Measurements from ENCODE around the gene TNP2.

The TNP2 gene

DNA sequence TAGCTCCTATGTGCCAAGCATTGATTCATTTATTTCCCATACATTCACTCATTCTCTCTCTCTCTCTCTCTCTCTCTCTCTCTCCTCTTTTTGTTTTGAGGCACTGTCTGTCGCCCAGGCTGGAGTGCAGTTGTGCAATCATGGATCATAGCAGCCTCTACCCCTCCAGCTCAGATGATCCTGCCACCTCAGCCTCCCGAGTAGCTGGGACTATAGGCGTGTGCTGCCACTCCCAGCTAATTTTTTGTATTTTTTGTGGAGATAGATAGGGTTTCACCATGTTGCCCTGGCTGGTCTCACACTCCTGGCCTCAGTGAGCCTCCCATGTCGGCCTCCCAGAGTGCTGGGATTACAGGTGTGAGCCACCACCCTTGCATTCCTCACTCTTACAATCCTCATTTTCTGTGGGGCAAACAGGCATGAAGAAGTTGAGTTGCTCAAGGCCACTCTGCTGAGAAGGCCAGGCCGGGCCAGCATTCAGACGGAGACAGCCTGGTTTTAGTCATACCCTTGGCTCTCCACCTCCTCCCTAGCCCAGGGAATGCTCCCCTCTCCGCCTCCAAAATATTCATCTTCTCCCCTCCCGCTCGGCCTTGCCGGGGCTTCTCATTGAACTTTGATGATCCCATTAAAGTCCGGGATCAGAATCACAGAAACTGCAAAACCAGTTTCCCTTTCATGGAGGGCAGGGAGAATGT, 7.9 kb upstream of the TNP2 start:
- no peak for DNase-seq

DNA sequence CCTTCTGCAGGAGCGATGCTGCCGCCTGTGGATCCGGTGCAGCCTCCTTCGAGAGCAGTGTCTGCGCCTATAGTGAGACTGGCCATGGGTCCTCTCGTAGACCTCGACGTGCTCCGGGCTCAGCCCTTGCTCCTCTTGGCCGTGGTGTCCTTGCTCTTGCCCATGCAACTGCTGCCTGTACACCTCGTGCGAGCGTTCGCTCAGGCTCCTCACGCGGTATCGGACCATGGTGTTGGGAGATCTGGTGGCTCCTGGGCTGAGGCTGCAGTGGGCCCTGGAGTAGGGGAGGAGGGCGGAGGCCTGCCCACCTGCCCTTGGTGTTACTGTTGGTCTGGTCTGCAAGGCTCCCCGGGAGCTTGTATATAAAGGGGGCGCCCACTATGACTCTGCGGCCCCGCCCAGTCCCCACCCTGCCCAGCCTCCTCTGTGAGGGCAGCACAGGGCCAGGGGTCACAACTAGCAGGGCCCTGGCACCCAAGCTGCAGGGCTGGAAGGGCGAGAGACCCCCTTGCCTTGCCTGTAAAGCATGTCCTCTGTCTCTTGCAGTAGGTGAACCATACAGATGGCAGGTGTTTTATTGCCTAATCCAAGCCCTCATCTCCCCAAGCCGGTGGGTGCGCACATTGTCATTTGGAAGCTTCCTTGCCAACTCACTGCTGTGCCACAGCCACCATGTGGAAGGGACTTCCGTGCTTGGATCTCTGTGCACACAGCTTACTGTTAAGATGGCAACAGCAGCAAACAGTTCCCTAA, 7.2 kb upstream of the TNP2 start, which contains the start of gene PRM2:
PRM2 (minus strand) TSS at position 338 of the 753 bp plus-strand sequence; CDS start at position 228, 110 bp downstream.
- no peak for DNase-seq

DNA sequence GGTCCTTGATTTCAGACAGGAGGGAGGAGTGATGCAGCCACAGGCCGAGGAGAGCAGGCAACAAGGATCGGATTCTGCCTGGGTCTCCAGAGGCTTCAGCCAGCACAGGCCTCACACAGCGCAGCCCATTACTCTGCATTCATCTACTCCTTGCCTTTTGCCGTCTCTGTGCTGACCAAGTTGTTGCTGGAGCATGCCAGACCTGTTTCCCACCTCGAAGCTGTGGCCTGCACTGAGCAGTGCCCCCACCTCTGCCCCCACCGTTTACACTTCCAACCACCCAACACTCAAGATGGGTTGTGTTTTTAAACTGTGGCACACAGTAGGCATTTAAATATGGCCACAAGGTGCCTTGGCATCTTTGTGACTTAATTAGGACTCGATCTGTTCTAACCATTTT, 5.8 kb upstream of the TNP2 start:
- DNase-seq: no peak

DNA sequence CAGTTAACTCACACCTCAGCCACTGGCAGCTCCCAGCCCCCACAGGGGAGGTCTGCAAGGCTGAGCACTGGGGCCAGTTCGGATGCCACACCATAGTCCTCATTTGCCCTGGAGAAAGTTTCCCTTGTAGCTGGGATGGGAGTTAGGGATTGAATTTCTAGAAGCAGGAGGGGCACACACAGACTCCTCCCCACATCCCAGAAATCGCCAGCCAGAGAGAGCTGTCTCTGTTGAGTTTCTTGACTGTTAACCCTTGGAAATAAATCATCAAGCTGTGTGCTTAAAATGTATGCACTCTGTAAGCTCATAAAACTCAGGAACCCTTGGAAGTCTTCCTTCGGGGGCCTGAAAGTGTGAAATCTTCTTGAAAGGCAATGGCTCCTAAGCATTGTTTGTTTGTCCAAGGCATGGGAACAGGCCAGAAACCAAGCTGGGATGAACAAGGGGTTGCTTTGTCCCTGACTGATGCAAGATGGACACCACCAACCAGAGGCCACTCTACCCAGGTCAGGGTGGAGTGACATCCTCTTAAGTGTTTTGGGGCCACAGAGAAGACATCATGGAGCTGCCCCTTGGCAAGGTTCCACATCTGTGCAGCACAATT, 4.7 kb upstream of the TNP2 start:
- DNase-seq: no peak

DNA sequence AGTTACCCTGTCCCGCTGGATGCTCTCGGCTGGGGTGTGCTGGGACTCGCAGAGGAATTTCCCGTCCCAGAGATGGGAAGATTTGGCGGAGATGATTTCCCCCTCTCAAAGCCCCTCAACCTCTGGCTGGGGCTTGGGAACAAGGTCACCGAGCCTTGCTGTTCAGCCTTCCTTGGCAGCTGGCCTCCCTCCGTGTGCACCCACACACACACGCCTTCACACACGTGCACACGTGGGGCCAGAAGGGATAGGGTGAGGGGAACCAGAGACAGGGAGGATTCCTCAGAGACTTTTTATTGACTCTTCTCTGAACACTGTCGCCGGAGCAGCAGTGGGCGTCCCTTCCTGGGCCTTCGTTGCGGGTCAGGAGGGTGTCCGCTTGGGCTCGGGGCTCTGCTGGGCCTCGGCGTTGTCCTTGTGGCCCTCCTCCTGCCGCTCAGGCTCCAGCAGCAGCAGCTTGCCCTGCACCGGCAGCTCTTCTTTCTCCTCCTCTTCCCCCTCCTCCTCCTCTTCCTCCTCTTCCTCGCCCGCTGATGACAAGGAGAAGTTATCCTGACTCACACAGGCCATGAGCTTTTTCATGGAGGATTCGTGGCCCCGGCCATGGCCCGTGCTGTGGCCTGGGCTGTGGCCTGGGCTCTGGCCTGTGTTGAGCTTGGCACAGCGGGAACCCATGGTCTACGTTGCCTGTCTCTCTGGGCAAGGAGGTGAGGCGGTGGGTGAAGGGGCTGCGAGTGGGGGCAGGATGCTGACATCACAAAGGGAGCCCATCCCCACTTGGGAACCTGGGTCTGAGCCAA, 4.0 kb upstream of the TNP2 start, which contains the start of gene PRM3:
PRM3 (minus strand) TSS at position 709 of the 800 bp plus-strand sequence; CDS start at position 675, 34 bp downstream.
- no peak for DNase-seq

DNA sequence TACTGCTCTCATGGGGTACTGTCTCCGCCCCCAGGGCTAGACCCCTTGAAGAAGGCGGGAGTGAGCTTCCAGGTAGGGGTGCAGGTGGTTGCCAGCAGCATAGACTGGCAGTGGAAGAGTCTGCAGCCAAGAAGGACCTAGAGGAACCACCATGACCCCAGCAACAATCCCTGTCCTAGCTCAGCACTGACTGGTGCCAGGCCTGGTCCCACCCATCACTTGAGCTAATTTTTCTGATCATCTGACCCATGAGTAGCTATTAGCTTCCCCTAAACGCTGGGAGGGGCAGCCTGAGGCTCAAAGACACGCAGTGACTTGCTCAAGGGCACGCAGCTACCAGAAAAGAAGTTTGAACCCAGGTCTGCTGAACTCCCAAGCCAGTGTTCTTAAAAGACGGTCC, 3.4 kb upstream of the TNP2 start:
- no peak for DNase-seq

DNA sequence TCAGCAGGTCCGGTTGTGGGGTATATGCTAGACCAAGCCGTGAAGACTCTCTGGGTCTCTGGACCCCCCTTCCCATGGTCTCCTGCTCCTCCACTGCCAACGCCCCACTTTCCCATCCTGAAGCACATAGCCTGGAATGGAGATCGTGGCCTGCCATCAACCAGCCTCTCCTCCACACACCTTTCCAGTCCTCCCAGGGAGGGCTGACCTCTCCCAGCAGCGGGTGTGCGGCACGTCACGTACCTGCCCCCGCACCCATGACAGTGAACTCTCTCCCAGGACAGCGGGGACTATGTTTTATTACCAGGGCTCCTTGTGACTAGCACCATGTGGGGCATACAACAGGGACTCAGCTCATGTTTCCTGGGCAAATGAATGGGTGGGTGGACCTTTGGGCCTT, 2.5 kb upstream of the TNP2 start:
- DNase-seq: no peak

DNA sequence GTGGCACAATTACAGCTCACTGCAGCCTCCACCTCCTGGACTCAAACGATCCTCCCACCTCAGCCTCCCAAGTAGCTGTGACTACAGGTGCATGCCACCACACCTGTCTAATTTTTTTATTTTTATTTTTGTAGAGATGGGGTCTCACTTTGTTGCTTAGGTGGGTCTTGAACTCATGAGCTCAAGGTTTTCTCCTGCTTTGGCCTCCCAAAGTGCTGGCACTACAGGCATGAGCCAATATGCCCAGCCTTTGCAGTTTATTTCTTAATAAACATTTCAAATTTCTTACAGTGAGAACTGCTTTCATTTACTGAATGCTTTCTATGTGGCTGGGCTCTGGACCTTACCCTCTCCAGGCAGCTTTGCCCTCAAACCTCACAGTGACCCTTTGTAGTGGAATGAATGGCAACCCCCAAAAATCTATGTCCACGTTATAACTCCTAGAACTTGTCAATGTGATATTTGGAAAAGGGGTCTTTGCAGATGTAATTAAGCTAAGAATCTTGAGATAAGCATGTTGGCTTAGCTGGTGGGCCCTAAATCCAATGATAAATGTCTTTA, 1.6 kb upstream of the TNP2 start:
- no peak for DNase-seq

DNA sequence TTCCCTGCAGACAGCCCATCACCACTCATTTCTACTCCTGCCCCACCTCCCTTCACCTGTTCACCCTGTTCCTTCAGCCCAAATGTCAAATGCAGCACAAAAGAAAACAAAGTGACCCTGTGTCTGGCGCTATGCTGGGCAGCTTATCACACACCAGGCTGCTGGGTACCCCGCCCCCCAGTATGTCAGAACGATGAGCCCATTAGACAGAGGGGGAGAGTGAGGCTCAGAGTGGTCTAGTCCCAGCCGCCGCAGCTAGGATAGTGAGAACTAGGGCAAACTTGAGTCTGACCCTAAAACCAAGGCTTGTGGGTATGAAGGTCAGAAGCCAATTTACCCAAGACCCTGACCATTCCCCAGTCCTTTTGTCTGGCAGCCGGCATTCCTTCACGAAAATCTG, 4.0 kb downstream of the TNP2 start:
- no peak for DNase-seq

DNA sequence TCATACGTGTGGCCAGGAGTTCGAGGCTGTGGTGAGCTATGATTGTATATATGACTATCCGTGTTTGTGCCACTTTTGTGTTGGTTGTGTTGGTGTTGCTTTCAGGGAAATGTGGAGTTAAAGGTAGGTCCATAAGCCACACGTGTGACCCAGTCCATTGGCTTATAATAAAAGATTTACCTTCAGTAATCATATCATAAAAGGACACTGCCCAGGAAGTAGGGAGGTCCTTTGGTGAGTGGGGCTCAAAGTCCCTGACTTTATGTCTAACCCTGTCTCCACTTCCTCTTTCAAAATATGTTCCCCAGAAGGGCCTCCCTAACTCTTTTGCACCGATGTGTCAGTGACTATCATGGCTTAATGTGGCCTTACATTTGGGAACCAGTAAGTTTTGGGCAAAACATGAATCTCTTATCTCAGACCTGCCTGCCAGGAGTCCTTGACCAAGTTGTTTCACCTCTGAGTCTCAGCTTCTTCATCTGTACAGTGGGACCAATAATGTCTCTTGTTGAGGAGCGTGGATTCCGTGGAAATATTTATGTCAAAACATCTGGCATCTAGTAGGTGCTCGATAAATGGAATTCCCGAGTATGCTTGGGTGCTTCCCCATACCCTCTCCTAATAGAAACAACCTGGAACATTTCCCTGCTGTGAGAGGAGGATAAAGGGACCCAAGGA, 4.8 kb downstream of the TNP2 start:
- no peak for DNase-seq

DNA sequence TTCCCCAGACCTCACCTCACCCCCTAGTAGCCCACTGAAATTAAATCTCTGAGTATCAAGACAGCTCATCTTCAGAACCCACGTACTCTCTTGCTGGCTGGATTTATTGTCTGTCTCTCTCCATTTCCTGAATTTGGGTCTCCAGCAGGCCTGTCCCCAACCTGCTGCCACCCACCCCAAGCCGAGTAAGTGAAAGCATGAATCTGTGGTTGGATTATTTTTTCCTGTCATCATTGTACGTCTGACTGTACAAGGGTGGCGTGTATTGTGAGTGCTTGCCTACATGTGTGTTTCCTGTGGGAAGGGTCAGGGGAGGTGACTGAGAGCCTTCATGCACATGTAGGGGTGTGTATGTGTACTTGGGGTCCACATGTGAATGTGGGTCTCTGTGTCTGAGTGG, 5.4 kb downstream of the TNP2 start:
- no peak for DNase-seq

DNA sequence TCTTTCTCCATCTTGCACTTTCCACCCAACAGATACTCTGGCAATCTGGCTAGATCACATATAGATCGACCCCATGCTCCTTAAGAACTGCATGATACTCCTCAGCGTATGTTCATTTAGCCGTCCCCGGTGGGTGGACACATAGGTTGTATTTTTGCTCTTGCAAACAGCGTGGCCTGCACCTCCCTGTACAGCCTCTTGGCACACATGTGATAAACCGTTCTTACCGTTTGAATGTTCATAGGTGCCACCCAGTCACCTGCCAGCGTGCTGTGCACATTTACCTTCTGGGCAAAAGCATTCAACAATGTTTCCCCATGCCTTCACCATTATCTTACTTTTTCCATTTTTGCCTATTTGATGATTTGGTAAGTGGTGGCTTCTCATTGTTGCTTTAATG, 6.2 kb downstream of the TNP2 start:
- DNase-seq: no peak

DNA sequence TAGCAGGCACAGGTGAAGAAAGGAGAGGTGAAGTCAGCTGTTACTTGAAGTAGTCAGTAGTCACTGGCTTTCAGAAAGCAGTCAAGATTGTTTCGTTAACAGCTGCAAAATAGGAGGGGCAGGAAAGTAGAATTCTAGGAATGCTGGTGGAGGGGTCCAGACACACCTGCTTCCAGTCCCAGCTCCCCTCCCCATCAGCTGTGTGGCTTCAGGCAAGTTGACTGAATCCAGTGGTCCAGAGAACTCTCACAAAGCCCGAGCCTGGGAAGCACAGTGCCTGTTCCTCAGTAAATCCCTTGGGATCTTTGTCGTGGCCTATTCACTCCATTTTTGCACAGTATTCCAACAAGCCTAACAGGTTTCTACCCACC, 8.5 kb downstream of the TNP2 start:
- DNase-seq: no peak

DNA sequence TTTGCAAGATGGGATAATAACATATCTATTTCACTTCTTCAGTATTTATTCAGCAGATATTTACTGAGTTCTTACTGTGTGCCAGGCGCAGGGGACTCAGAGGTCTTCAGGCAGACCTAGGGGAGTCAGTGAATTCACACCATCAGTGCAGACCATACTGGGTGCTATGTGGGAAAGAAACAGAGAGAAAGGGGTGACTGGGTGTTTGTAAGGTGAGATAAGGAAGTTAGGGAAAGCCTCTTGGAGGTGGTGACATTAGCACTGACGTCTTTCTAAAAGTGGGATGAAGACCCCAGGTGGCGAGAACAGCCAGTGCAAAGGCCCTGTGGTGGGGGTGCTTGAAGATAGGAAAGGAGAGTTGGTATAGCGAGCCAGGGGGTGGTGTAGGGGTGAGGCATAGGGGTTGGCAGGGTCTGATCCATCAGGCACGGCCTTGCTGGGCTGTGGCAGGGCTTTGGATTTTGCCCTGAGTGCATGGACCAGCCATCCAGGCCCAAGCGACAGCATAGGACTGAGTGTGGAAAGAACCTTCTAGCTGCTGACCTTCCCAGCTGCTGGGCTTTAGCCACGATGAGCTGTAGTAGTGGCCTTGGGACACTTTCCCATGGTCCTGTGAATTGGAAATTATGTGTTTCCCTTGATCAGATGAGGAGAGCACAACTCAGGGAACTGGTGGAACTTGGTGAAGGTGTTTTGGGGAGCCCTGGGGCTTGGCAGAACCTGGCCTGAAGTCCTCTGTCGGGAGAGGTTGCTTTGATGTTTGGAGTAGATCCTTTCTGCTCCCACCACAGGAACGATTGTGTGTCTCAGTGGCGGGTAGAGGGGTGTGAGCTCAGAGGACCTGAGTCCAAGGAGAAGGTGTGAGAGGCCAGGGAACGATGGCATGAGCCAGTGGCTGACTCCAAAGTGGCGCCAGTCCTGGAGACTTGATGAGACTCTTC, 9.2 kb downstream of the TNP2 start:
- no peak for DNase-seq

DNA sequence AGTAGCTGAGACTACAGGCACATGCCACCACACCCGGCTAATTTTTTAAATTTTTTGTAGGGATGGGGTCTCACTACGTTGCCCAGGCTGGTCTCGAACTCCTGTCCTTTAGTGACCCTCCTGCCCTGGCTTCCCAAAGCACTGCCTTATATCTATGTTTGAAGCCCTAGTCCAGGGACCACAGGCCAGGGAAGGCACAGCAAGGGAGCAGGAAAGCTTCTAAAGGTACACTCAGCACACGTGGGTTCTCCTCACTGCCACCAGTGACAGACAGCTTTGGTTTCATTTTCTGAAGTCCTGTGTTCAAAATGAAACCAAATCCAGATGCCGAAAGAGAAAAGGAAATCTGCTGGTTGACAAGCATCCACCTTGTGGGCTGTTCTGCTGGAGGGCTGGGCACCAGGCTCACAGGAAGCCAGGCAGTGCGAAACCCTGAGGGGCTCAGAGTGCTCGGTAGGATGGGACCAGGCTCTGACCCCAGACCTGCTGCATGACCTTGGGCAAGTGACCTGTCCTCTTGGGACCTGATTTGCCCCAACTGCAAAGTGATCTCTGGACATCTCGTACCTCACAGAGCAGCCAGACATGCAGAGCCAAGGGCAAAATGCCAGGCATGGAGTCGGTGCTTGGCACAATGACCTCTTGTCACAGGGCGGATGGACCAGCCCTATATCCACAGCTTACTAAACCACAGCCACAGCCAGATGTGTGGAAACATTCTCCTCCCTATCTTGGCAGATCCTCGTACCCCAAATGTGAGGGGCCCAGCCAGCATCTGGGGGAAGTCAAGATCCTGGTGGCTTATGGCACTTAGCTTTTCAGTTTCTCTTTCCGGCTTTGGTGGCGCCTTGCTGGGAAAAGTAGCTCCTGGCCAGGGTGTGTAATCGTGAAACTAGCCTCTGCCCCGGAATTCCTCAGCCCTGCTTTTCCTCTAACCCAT, 10.3 kb downstream of the TNP2 start:
- peak; percentile 43 for DNase-seq

DNA sequence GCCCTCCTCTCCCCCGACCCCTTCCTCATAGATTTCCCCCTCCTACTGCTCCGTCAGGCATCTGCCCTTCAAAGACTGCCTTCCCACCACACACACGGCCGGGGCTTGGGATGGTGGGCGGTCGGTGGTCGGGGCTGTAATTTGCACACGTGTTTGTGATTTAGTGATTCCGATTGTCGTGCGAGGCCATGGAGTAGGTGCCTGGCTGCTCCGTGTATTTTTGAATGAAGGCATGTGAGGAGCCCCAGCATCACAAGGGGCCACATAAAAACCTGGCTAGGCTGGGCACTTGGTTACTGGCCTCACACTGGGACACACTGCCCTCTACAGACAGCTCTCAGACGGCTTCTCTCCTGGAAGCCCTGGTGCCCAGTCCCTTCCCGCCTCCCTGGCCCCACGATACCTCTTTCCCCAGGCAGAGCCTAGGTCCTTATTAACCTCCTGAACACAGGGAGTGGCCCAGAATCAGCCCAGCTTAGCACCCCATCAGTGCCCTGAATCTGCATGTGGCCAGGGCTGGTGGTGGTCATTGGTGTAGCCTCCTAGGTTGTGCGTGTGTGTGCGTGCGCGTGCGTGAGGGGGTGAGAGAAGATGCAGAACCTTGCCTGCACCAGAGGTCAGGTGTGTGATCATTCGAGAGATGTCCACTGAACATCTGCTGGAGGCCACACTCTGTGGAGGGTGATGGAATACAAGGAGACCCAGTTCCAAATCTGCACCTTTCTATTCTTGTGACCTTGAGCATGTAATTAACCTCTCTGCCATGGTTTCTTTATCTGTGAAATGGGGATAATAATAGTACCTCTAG, 11.8 kb downstream of the TNP2 start:
- peak; percentile 84 for DNase-seq

DNA sequence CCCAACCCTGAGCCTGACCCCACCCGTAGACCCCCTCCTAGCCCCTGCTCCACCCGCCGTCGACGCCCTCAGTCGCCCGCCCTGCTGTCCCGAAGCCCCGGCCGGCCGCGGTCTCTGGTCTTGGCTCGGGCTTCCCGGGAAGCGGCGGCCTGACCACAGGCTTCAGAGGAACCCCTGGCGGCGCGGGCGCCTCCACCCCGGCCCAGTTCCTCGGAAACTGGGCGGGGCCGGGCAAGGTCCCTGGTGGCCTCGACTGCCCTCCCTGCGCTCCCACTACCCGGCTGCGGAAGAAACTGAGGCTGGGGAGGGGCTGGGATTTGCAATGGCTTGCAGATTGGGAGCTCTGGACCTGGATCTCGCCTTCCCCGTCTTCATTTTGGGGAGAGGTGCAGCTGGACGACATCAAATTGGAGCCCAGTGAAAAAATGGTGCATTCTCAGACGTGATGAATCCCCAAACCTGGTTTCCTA, 12.4 kb downstream of the TNP2 start:
- DNase-seq: peak; percentile 78

DNA sequence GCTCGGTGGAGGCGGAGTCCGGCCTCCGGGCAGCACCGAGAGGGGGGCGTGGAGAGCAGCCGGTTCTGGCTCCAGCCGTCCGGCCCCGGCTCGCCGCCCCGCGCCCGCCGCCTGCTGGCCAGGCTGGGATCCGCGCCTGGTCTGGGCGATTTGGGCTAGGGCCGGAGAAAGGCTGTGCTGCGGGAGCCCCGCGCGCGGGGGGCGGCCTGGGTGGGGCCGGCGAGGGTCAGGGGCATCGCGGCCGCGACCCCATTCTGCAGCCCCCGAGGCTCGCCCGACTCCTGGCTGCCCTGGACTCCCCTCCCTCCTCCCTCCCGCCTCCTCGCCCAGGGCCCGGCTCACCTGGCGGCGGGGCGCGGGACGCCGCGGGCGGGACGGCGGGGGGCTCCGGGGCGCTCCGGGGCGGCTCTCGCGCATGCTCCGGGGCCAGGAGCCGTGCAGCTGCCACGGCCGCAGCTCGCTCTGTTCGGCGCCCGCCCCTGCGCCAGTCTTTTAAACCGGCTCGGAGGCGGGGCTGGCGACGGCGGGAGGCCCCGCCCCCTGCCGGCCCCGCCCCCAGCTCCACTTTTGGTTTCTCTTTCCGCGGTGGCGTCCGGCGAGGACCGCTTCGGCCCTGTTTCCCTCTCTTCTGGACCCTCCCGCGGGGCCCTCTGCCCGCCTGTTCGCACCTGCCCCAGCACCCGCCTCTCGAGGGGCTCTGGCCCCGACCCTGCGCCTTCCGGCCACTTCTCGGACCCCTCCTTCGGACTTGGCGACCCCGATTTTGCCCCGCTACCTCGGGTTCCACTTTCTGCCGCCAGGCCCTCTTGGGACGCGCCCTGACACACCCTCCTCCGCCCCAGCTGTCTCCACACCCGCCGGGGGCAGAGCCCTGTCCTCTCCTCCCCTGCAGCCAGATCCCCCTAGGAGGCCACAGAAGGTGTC, 13.1 kb downstream of the TNP2 start, which contains the start of gene SOCS1:
SOCS1 (minus strand) TSS at position 468 of the 924 bp plus-strand sequence. CDS start 726 bp downstream, outside the sequence.
- peak; percentile 93 for DNase-seq
